Measurements from ENCODE around the gene KLHL8. TPM values are rescaled to one million over a fixed set of nuclear protein-coding genes. Genes with fewer than 3 reads are reported as not detected.

Gene KLHL8
- total RNA-seq, 1 donor from 2014 or later = 20.6 TPM

DNA sequence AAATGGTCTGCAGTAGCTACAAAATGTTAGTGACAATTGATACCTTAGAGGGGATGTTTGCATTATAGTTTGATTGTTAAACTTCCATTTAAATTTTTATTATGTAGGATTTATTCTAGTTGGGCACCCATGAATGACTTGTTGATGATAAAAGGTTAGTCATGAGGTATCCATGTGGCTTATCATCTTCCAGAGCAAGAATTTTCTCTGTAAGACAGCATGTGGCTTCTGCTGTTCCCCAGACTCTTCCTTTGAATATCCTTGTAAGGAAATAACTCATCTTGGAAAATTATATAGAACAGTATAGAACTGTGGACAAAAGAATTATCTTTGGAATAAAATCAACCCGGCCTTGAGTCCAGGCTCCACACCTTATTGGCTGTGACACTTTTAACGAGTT, 40.1 kb upstream of the KLHL8 start:
- intact Hi-C loops (cut with DNase I) = no loop called here
- ATAC-seq = no peak
- H3K27ac ChIP-seq = no peak overlapping the region
- no peaks in the 10 kb centered on the region for H3K36me3 ChIP-seq
- no peak overlapping the region for H3K4me3 ChIP-seq
- H3K4me1 ChIP-seq = no peaks in the 10 kb centered on the region
- H3K27me3 ChIP-seq (ENCODE audit: low read depth) = no peaks in the 10 kb centered on the region
- TF ChIP-seq, protein P1, sequence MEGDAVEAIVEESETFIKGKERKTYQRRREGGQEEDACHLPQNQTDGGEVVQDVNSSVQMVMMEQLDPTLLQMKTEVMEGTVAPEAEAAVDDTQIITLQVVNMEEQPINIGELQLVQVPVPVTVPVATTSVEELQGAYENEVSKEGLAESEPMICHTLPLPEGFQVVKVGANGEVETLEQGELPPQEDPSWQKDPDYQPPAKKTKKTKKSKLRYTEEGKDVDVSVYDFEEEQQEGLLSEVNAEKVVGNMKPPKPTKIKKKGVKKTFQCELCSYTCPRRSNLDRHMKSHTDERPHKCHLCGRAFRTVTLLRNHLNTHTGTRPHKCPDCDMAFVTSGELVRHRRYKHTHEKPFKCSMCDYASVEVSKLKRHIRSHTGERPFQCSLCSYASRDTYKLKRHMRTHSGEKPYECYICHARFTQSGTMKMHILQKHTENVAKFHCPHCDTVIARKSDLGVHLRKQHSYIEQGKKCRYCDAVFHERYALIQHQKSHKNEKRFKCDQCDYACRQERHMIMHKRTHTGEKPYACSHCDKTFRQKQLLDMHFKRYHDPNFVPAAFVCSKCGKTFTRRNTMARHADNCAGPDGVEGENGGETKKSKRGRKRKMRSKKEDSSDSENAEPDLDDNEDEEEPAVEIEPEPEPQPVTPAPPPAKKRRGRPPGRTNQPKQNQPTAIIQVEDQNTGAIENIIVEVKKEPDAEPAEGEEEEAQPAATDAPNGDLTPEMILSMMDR (IDR thresholded peaks at IDR 0.05) = no peak
- no peak for DNase-seq
- no peaks in the 10 kb centered on the region for H3K9me3 ChIP-seq

- no peaks in the 10 kb centered on the region for H3K9me3 ChIP-seq
- TF ChIP-seq, protein P1 (IDR thresholded peaks at IDR 0.05) = no peak
- no peak overlapping the region for H3K27ac ChIP-seq
- no peaks in the 10 kb centered on the region for H3K27me3 ChIP-seq (ENCODE audit: low read depth)
- intact Hi-C loops (cut with DNase I) = no loop called here
- H3K4me1 ChIP-seq = no peaks in the 10 kb centered on the region
- ATAC-seq (no peak), DNase-seq (no peak)
- no peak overlapping the region for H3K4me3 ChIP-seq
- H3K36me3 ChIP-seq = no peaks in the 10 kb centered on the region
Measured at GRCh38 chr4:87258677-87259076, 38.3 kb upstream of the KLHL8 start.

GRCh38 chr4:87257523-87257922, 37.1 kb upstream of the KLHL8 start:
- no peaks in the 10 kb centered on the region for H3K36me3 ChIP-seq
- H3K27me3 ChIP-seq (ENCODE audit: low read depth) = no peaks in the 10 kb centered on the region
- H3K4me3 ChIP-seq = no peak overlapping the region
- no peak for DNase-seq
- no peaks in the 10 kb centered on the region for H3K9me3 ChIP-seq
- TF ChIP-seq, protein P1 (IDR thresholded peaks at IDR 0.05) = no peak
- ATAC-seq = no peak
- no peak overlapping the region for H3K27ac ChIP-seq
- no peaks in the 10 kb centered on the region for H3K4me1 ChIP-seq
- intact Hi-C loops (cut with DNase I) = no loop called here

DNA sequence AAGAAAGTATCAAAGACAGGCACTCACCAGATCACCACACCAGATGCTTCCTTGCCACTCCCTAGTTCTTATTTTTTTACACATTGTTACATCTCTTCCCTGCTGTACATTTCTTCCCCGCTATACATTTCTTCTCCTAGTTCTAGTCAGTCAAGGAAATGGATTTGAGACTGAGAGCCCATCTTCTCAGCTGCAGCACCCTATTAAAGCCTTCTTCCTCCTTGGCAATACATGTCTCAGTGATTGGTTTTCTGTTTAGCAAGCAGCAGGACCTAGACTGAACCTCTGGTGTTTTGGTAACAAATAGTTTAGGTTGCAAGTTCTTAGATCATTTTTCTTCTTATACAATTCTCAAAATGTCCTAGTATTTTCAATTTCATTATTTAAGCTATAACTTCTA, 35.3 kb upstream of the KLHL8 start:
- Histone ChIP-seq H3K4me1 (no peaks in the 10 kb centered on the region), H3K27ac (no peak overlapping the region), H3K27me3 (ENCODE audit: low read depth) (no peaks in the 10 kb centered on the region), H3K9me3 (no peaks in the 10 kb centered on the region), H3K36me3 (no peaks in the 10 kb centered on the region), H3K4me3 (no peak overlapping the region)
- intact Hi-C loops (cut with DNase I) = no loop called here
- DNase-seq (no peak), ATAC-seq (no peak)
- TF ChIP-seq, protein P1 (IDR thresholded peaks at IDR 0.05) = no peak

DNA sequence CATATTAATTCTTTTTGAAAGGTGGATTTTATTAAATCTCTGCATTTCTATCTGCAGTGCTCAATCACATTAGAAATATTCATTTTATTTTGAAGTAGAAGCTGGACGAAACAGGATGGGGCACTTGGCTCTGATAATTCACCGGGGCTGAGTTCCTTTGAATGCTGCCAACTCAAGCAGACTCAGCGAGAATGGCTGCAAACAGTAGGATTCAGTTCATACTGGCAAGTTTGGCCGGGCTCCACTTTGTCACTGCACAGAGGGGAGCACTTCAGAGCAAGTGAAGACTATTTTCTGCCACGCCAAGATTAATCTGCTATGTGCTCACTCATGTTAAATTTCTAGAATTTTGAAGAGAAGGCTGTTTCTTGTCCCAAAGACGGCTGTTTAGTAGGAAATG, 30.7 kb upstream of the KLHL8 start:
- DNase-seq (no peak), ATAC-seq (no peak)
- Histone ChIP-seq H3K27ac (no peak overlapping the region), H3K36me3 (no peaks in the 10 kb centered on the region), H3K9me3 (no peaks in the 10 kb centered on the region), H3K27me3 (ENCODE audit: low read depth) (no peaks in the 10 kb centered on the region), H3K4me3 (no peak overlapping the region), H3K4me1 (no peaks in the 10 kb centered on the region)
- TF ChIP-seq, protein P1 (IDR thresholded peaks at IDR 0.05) = no peak
- intact Hi-C loops (cut with DNase I) = no loop called here

DNA sequence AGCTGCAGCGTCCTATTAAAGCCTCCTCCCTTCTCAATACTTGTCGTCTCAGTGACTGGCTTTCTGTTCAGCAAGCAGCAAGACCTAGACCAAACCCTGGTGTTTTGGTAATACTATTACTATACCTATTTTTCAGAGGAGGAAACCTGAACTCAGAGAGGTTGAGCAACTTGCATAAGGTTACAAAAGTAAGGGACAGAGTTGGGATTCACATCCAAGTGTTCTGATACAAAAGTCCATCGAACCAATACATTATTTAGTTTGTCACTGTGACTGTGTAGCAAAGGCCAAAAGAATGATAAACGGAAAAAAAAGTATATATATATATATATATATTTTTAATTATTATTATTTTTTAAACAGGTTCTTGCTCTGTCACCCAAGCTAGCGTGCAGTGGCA, 29.9 kb upstream of the KLHL8 start:
- H3K4me3 ChIP-seq = no peak overlapping the region
- H3K27me3 ChIP-seq (ENCODE audit: low read depth) = no peaks in the 10 kb centered on the region
- ATAC-seq (no peak), DNase-seq (no peak)
- no peaks in the 10 kb centered on the region for H3K4me1 ChIP-seq
- TF ChIP-seq, protein P1 (IDR thresholded peaks at IDR 0.05) = no peak
- intact Hi-C loops (cut with DNase I) = no loop called here
- H3K9me3 ChIP-seq = no peaks in the 10 kb centered on the region
- no peaks in the 10 kb centered on the region for H3K36me3 ChIP-seq
- no peak overlapping the region for H3K27ac ChIP-seq
